Measurements from ENCODE around the gene ETV1.
"Not testable (repeated sequence)": the region's sequence is repeated elsewhere in the genome, so short reads cannot be mapped to it uniquely, and the experiment has no call there.

ETV1 gene

DNA sequence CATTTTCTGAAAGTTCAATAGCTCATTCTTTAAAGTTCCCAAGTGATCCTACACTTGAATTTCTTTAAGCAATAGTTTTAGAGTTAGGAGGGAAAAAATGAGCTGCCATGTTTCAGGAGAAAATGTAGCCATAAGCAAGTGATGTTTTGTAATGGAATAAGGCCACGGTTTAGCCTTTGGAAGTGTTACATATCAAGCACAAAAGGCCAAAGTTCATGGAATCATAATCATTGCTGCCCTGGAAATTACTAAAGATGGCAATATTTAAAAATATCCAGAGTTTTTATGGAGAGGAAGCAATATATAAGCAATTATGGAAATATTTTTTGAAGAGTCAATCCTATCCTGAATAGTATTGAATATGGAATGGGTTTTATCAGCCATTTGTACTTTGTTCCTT, 68.4 kb downstream of the ETV1 start:
- Histone ChIP-seq H3K9me3 (ENCODE audit: control insufficient read depth, insufficient read depth, low read length) (0 out of 2 replicates have a peak, but pooled peaks cover 4% of the 10 kb centered on the region), H3K79me2 (ENCODE audit: control insufficient read depth, low read length) (no peaks in the 10 kb centered on the region), H3F3A (ENCODE audit: control insufficient read depth, insufficient read depth) (no peaks in the 10 kb centered on the region), H3K4me3 (ENCODE audit: low read length) (no peak overlapping the region), H3K27ac (ENCODE audit: low read depth, low read length) (no peak overlapping the region), H3K4me2 (ENCODE audit: low read length) (no peak overlapping the region), H3K4me1 (ENCODE audit: control insufficient read depth, low read length) (no peaks in the 10 kb centered on the region), H4K20me1 (ENCODE audit: control insufficient read depth, insufficient read depth, low read depth, low read length) (no peaks in the 10 kb centered on the region), H3K36me3 (ENCODE audit: control insufficient read depth, low read length) (no peaks in the 10 kb centered on the region), H3K9me2 (replicated peaks; ENCODE audit: control insufficient read depth, low read length) (no peaks in the 10 kb centered on the region), H3K27me3 (ENCODE audit: control insufficient read depth, low read length) (no peaks in the 10 kb centered on the region)
- no peak for TF ChIP-seq EZH2phosphoT487 (IDR thresholded peaks at IDR 0.05; ENCODE audit: borderline replicate concordance, low read length)
- TF ChIP-seq, protein P1, sequence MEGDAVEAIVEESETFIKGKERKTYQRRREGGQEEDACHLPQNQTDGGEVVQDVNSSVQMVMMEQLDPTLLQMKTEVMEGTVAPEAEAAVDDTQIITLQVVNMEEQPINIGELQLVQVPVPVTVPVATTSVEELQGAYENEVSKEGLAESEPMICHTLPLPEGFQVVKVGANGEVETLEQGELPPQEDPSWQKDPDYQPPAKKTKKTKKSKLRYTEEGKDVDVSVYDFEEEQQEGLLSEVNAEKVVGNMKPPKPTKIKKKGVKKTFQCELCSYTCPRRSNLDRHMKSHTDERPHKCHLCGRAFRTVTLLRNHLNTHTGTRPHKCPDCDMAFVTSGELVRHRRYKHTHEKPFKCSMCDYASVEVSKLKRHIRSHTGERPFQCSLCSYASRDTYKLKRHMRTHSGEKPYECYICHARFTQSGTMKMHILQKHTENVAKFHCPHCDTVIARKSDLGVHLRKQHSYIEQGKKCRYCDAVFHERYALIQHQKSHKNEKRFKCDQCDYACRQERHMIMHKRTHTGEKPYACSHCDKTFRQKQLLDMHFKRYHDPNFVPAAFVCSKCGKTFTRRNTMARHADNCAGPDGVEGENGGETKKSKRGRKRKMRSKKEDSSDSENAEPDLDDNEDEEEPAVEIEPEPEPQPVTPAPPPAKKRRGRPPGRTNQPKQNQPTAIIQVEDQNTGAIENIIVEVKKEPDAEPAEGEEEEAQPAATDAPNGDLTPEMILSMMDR (IDR thresholded peaks at IDR 0.05; ENCODE audit: low read depth, low read length, poor library complexity, severe bottlenecking): no peak

DNA sequence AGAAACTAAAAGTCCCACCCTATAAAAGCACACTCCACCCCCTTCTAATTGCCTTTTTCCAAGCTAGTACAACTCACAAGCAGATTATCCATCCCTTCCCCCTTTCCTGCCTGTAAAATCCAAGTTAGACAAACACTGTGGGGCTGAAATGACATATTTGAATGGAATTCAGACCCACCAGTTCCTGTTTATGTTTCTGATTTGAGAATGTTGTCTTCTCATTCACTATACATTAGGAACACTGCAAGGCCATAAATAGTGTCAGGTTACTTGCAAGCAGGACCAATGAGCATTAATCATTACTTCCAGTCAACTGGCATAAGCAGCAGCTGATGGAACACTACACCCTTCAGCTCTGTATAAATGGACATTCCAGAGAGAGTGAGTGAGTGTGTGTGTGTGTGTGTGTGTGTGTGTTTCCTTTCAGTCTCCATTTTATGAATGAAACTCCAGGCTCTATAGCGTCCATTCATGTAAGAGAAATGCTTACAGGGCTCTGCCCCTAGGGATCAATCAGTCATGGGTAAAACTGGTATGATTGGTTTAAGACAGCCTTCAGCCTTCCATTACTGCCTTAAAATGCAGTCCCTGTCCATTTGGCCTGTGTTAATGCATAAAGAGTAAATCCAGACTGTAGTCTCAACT, 69.3 kb downstream of the ETV1 start:
- Histone ChIP-seq H3K9me3 (ENCODE audit: control insufficient read depth, insufficient read depth, low read length) (peaks cover 4% of the 10 kb centered on the region; the same call in 1 of the 2 replicates), H3K27ac (ENCODE audit: low read depth, low read length) (no peak overlapping the region), H3K36me3 (ENCODE audit: control insufficient read depth, low read length) (no peaks in the 10 kb centered on the region), H3K27me3 (ENCODE audit: control insufficient read depth, low read length) (no peaks in the 10 kb centered on the region), H3F3A (ENCODE audit: control insufficient read depth, insufficient read depth) (no peaks in the 10 kb centered on the region), H3K4me3 (ENCODE audit: low read length) (no peak overlapping the region), H4K20me1 (ENCODE audit: control insufficient read depth, insufficient read depth, low read depth, low read length) (no peaks in the 10 kb centered on the region), H3K9me2 (replicated peaks; ENCODE audit: control insufficient read depth, low read length) (no peaks in the 10 kb centered on the region; the same call in 1 of the 2 replicates), H3K4me2 (ENCODE audit: low read length) (no peak overlapping the region), H3K4me1 (ENCODE audit: control insufficient read depth, low read length) (no peaks in the 10 kb centered on the region), H3K79me2 (ENCODE audit: control insufficient read depth, low read length) (no peaks in the 10 kb centered on the region)
- TF ChIP-seq EZH2phosphoT487 (IDR thresholded peaks at IDR 0.05; ENCODE audit: borderline replicate concordance, low read length): no peak
- TF ChIP-seq, protein P1 (IDR thresholded peaks at IDR 0.05; ENCODE audit: low read depth, low read length, poor library complexity, severe bottlenecking): no peak

DNA sequence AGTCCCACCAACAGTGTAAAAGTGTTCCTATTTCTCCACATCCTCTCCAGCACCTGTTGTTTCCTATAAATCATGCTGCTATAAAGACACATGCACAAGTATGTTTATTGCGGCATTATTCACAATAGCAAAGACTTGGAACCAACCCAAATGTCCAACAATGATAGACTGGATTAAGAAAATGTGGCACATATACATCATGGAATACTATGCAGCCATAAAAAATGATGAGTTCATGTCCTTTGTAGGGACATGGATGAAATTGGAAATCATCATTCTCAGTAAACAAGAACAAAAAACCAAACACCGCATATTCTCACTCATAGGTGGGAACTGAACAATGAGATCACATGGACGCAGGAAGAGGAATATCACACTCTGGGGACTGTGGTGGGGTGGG, 71.1 kb downstream of the ETV1 start:
- H3K9me3 ChIP-seq (ENCODE audit: control insufficient read depth, insufficient read depth, low read length); H3F3A ChIP-seq (ENCODE audit: control insufficient read depth, insufficient read depth); H3K9me2 ChIP-seq (replicated peaks; ENCODE audit: control insufficient read depth, low read length); H3K27me3 ChIP-seq (ENCODE audit: control insufficient read depth, low read length); H3K4me2 ChIP-seq (ENCODE audit: low read length); H3K36me3 ChIP-seq (ENCODE audit: control insufficient read depth, low read length); H4K20me1 ChIP-seq (ENCODE audit: control insufficient read depth, insufficient read depth, low read depth, low read length); H3K4me3 ChIP-seq (ENCODE audit: low read length); H3K4me1 ChIP-seq (ENCODE audit: control insufficient read depth, low read length); H3K79me2 ChIP-seq (ENCODE audit: control insufficient read depth, low read length); H3K27ac ChIP-seq (ENCODE audit: low read depth, low read length): not testable (repeated sequence)

- H3K27ac ChIP-seq (ENCODE audit: low read depth, low read length); H3K4me2 ChIP-seq (ENCODE audit: low read length): not testable (repeated sequence)
Measured at GRCh38 chr7:13917103-13917502, 72.4 kb downstream of the ETV1 start.

More at GRCh38 chr7:13917103-13917502, 72.4 kb downstream of the ETV1 start:
- H3K4me1 ChIP-seq (ENCODE audit: control insufficient read depth, low read length); H3K36me3 ChIP-seq (ENCODE audit: control insufficient read depth, low read length); H3F3A ChIP-seq (ENCODE audit: control insufficient read depth, insufficient read depth); H3K79me2 ChIP-seq (ENCODE audit: control insufficient read depth, low read length); H3K4me3 ChIP-seq (ENCODE audit: low read length); H4K20me1 ChIP-seq (ENCODE audit: control insufficient read depth, insufficient read depth, low read depth, low read length); H3K9me3 ChIP-seq (ENCODE audit: control insufficient read depth, insufficient read depth, low read length); H3K9me2 ChIP-seq (replicated peaks; ENCODE audit: control insufficient read depth, low read length); H3K27me3 ChIP-seq (ENCODE audit: control insufficient read depth, low read length): not testable (repeated sequence)
